Ovary (tissue), 9 donors: ENCODE results near the gene C6orf47. TPM values are rescaled to one million over a fixed set of nuclear protein-coding genes. Genes with fewer than 3 reads are reported as not detected.
A peak's percentile ranks its signal among the peaks of the same experiment; 100 is the strongest.

Experiments used
- DNase-seq, 5 donors: peaks; one replicate each; pipeline ENCODE4 v3.0.0-alpha.2; 2019 to 2020
- H3K27ac ChIP-seq, 2 donors: fragments of 200-600 bp; one replicate each; pipeline versions ENCODE4 v1.5.1 to v1.8.0; 2019 to 2022
- H3K27me3 ChIP-seq: fragments of 200-600 bp; one replicate; pipeline ENCODE4 v1.8.0; 2022
- H3K36me3 ChIP-seq: fragments of 200-600 bp; sonication (generic); one replicate; pipeline ENCODE4 v1.5.1; 2019
- H3K4me1 ChIP-seq: one replicate; pipeline ENCODE4 v1.8.1; 2013; ENCODE audit warnings: mild to moderate bottlenecking, moderate library complexity; ENCODE audit not compliant: insufficient read depth
- H3K4me3 ChIP-seq: fragments of 200-600 bp; sonication (generic); one replicate; pipeline ENCODE4 v1.5.1; 2017
- H3K9me3 ChIP-seq, 2 donors: fragments of 200-600 bp in 1 of 2; sonication (generic) in 1 of 2; one replicate each; pipeline versions ENCODE4 v1.5.1 to v1.8.1; 2013 to 2019; ENCODE audit warnings: mild to moderate bottlenecking in 1 of 2, moderate library complexity in 1 of 2
- EP300 ChIP-seq: sonication (generic); formaldehyde crosslinking; IDR thresholded peaks from one replicate; pipeline ENCODE4 v1.6.1; 2017; ENCODE audit warnings: antibody characterized with exemption
- POLR2A ChIP-seq: fragments of 450-650 bp; IDR thresholded peaks from one replicate; pipeline ENCODE4 v1.6.1; 2017; ENCODE audit warnings: antibody characterized with exemption, mild to moderate bottlenecking, moderate library complexity
- WGBS, 3 donors: extraction: QIAGEN DNeasy Blood & Tissue Kit in 1 of 3; methylation state at CpG; one replicate each; pipeline versions ENCODE4 v1.1.5 to v1.1.7; 2013 to 2017; 5-methylcytosine and 5-hydroxymethylcytosine counted together
- intact Hi-C, 4 donors: fragments of 100-400 bp; cut with DNase I; formaldehyde crosslinking; loops; one replicate each; pipeline versions ENCODE4 v1.11.0 to v1.15.1; 2022 to 2023
- microRNA-seq, 3 donors: library from miRNA; unstranded; fragments of <30 nt; microRNA quantifications; one replicate each; pipeline versions ENCODE4 to v1.2.0, GENCODE V29; 2019 to 2020
- polyA plus RNA-seq, 2 donors: library from polyadenylated mRNA; stranded (reverse); fragments of 200-250 nt in 1 of 2; fragments of 350-450 nt in 1 of 2; fragmentation: Illumina TruSeq in 1 of 2; extraction: RNeasy Lipid Tissue Mini Kit (QIAGEN cat#74804) in 1 of 2; gene quantifications; one replicate each; pipeline ENCODE4 v1.2.3, GENCODE V29; 2013 to 2014
- small RNA-seq: library from RNA; depleted of rRNA; stranded (forward); fragments of <200 nt; gene quantifications from one replicate; pipeline ENCODE3, GENCODE V24; 2016
- total RNA-seq, 7 donors: library from RNA; depleted of rRNA in 2 of 7; stranded (reverse); fragments of >200 nt in 2 of 7; fragmentation: NEBNext Ultra II Directional in 3 of 7; extraction: Animal tissue kit (Norgen Biotek cat#: 25700) in 3 of 7; gene quantifications; one replicate each; pipeline versions ENCODE4 v1.1.0 to v1.2.4, GENCODE V29; 2016 to 2023
- TF ChIP-seq, protein P1 (sequence below), 3 donors: fragments of 450-650 bp in 2 of 3; fragments of 200-600 bp in 1 of 3; IDR thresholded peaks; one replicate each; pipeline versions ENCODE4 v1.5.1 to v1.8.0; 2016 to 2022; ENCODE audit warnings: antibody characterized with exemption in 3 of 3, mild to moderate bottlenecking in 1 of 3
- donor health status: DM: no; HTN: no; CAD: no; lungs with moderate emphysema.
- donor health status: DM: no; HTN: no; CAD: no.
- donor health status: Bipolar disorder and iron deficiency.
- donor health status: DM: yes; HTN: yes; CAD: no.
- donor health status: DM: no; HTN: no; CAD: no.
- donor health status: DM: yes; HTN: yes; CAD: no.

Gene C6orf47
- total and polyA plus RNA-seq, 9 donors, result 13.9 to 26.2 (median 19.7) TPM

DNA sequence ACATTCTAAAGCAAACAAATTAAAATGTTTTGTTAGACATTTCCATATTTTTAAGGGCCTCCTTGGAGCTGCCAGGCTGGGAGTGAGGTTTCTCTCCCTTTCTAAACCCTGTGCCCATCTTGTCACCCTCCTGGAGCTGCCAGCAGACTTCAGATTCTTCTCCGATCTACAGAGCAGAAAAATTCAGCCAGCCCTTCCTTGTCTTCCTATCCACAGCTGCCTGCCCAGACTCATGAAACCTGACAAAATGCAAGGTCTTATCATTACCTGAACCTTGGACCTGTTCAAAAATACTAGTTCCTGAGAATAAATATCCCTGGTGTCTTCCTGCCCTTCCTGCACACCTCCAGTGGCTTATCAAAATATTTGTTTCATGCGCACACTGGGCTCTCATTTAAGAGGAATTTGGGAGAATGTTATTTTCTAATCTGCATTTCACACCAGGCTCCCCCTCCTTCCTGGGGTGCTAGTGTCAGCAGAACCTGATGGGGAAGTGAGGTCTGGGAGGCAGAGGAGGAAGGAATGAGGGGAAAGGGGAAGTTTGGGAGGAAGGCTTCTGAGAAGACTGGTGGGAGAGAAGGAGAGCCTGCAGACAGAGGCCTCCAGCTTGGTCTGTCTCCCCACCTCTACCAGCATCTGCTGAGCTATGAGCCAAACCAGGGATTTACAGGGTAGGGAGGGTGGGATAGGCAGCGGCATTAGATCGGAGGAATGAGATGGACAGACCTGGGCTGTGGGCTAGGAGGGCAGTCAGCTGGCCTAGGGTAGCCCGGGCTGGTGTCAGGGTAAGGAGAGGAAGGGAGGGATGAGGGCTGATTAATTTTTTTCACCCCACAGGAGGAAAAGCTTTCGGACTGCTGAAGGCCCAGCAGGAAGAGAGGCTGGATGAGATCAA lies 45.6 kb downstream of the C6orf47 start, which contains the start of gene AIF1:
Gene AIF1, plus strand, starts transcription at position 551 of the 895 bp plus-strand sequence. Its CDS starts 96 bp downstream, at position 647.
- TF ChIP-seq EP300, result no peak
- no peak for TF ChIP-seq POLR2A
- TF ChIP-seq, protein P1, sequence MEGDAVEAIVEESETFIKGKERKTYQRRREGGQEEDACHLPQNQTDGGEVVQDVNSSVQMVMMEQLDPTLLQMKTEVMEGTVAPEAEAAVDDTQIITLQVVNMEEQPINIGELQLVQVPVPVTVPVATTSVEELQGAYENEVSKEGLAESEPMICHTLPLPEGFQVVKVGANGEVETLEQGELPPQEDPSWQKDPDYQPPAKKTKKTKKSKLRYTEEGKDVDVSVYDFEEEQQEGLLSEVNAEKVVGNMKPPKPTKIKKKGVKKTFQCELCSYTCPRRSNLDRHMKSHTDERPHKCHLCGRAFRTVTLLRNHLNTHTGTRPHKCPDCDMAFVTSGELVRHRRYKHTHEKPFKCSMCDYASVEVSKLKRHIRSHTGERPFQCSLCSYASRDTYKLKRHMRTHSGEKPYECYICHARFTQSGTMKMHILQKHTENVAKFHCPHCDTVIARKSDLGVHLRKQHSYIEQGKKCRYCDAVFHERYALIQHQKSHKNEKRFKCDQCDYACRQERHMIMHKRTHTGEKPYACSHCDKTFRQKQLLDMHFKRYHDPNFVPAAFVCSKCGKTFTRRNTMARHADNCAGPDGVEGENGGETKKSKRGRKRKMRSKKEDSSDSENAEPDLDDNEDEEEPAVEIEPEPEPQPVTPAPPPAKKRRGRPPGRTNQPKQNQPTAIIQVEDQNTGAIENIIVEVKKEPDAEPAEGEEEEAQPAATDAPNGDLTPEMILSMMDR (IDR thresholded peaks at IDR 0.05), result no peak
- H3K36me3 ChIP-seq, result no peaks in the 10 kb centered on the region
- no peaks in the 10 kb centered on the region for H3K27me3 ChIP-seq
- WGBS, 3 donors, result 55 to 60% (median 56%) methylated on average over 6 of the region's 6 CpGs
- DNase-seq, result no peak
- H3K27ac ChIP-seq, result no peak within 1 kb of the TSS
- no peak within 1 kb of the TSS for H3K4me3 ChIP-seq
- intact Hi-C loops, result loop anchor here in 1 of 4 donors (10.0 kb wide), 1 partner anchor 70 kb away; the partner anchor contains the start of genes ATP6V1G2, DDX39B and NFKBIL1
- no peaks in the 10 kb centered on the region for H3K9me3 ChIP-seq
- H3K4me1 ChIP-seq, result no peaks in the 10 kb centered on the region

DNA sequence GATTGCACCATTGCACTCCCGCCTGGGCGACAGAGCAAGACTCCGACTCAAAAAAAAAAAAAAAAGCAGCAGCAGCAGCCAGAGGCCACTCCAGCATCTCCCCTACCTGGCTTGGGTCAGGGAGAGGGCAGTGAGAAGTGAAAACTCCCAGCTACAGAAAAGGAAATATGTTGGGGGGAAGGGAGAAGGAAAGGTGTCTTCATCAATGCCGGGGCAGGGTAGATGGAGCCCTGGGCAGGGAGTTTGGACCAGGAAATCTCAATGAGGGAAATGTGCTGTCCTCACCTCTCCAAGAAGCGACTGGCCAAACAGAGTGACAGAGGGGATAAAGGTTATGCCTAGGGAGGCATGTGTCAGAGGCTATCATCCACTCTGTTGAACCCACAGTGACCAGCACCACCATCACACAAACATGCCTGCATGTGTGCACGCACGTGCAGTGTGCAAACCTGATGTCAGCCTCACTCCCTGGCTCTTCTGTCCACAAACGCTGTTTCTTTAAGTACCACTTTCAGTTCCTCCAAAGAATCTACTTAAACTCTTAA lies 46.4 kb downstream of the C6orf47 start:
- WGBS, 3 donors, result 78% methylated on average over 8 of the region's 8 CpGs
- Histone ChIP-seq H3K27ac (no peak overlapping the region), H3K4me1 (no peaks in the 10 kb centered on the region), H3K9me3 (no peaks in the 10 kb centered on the region), H3K4me3 (no peak overlapping the region), H3K36me3 (no peaks in the 10 kb centered on the region), H3K27me3 (no peaks in the 10 kb centered on the region)
- no peak for DNase-seq
- intact Hi-C loops, result loop anchor here in 1 of 4 donors (10.0 kb wide), 1 partner anchor 69 kb away; the partner anchor contains the start of genes ATP6V1G2, DDX39B and NFKBIL1
- TF ChIP-seq POLR2A, result no peak

DNA sequence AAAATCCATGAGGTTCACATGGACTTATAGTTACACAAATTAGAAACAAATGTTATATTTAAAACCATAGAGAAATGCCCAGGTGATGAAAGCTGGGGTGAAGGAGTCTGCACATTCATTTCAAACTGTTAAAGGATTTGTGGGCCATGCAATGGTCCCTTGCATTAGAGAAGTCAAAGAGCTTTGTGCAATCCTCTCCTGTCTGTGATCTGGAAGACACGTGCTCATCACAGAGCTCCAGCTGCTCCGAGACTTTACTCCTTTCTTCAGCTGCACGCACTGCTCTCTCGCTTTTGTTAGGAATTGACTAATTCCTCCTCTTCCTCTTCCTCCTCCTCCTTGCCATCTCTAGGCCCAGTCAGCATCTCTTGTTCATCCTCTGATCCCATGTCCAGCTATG lies 49.6 kb downstream of the C6orf47 start:
- Histone ChIP-seq H3K4me3 (no peak overlapping the region), H3K36me3 (no peaks in the 10 kb centered on the region), H3K27me3 (no peaks in the 10 kb centered on the region), H3K4me1 (no peaks in the 10 kb centered on the region), H3K9me3 (no peaks in the 10 kb centered on the region), H3K27ac (no peak overlapping the region)
- WGBS, 3 donors, result 44 to 56% (median 47%) methylated on average over 4 of the region's 4 CpGs
- TF ChIP-seq, protein P1 (IDR thresholded peaks at IDR 0.05), result no peak
- no peak for TF ChIP-seq EP300
- no peak for TF ChIP-seq POLR2A
- DNase-seq, result no peak
- intact Hi-C loops, result loop anchor here in 1 of 4 donors (10.0 kb wide), 1 partner anchor 66 kb away; the partner anchor contains the start of genes ATP6V1G2, DDX39B and NFKBIL1

DNA sequence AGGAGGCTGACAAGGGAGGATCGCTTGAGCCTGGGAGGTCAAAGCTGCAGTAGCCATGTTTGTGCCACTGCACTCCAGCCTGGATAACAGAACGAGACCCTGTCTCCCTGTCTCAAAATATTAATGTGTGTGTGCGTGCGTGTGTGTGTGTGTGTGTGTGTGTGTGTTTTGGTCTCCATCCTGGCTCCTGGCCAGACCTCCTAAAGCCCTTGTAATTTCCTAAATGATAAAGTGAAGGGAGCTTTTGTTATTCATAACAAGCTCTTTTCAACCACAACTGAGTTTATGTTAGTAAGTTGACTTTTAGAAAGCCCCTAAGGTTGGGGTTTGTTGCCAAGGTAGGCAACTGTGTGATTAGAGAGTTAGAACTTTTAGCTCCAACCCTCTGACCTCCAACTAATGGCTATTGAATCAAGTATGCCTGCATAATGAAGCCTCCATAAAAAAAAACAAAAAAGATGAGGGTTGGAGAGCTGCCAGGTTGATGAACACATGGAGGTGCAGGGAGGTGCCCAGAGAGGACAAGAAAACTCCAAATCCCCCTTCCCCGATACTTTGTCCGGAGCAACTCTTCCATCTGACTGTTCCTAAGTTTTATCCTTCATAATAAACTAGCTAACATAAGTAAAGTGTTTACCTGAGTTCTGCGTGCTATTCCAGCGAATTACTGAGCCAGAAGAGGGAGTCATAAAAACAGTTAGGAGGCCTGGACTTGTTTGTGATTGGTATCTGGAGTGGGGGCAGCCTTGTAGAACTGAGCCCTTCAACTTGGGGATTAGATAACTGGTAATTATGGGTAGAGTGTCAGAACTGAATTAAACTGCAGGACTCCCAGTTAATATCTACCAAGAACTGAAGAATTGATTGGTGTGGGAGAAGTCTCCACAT lies 50.8 kb downstream of the C6orf47 start:
- Histone ChIP-seq H3K27me3 (no peaks in the 10 kb centered on the region), H3K9me3 (no peaks in the 10 kb centered on the region), H3K4me3 (no peak overlapping the region), H3K4me1 (no peaks in the 10 kb centered on the region), H3K36me3 (no peaks in the 10 kb centered on the region), H3K27ac (no peak overlapping the region)
- WGBS, 3 donors, result 41 to 52% (median 46%) methylated on average over 8 of the region's 8 CpGs
- TF ChIP-seq EP300 (no peak), POLR2A (no peak)
- TF ChIP-seq, protein P1 (IDR thresholded peaks at IDR 0.05), result no peak
- no peak for DNase-seq
- intact Hi-C loops, result loop anchor here in 1 of 4 donors (10.0 kb wide), 1 partner anchor 65 kb away; the partner anchor contains the start of genes ATP6V1G2, DDX39B and NFKBIL1

Small RNA genes lying within 50 kb of the gene (microRNA-seq; reads per million reads assigned to microRNA genes)
- gene MIR4646 (0.18 to 0.75 (median 0.63) reads per million in 3 donors), gene MIR6832 (0 to 0.18 (median 0) reads per million in 3 donors)

Small RNA genes lying within 50 kb of the gene (small RNA-seq; reads per million reads assigned to genes)
- gene MIR4646 (not detected), gene MIR6832 (not detected), gene RF00019 (not detected), gene SNORA38 (2.1 reads per million, percentile 72 among the genes with 10 or more reads in this experiment), gene UQCRHP1 (not detected)

Other genes starting within 250 kb of the C6orf47 start
Only the 30 nearest of the 37 such genes appear.
- not detected for gene MCCD1, start 131.8 kb downstream of the C6orf47 start, total RNA-seq
- gene MCCD1, start 131.8 kb downstream of the C6orf47 start, polyA plus RNA-seq, result not detected
- gene DDX39B, start 118.8 kb downstream of the C6orf47 start, total RNA-seq, result 100 to 1,000 TPM; 212 to 404 (median 362) TPM
- gene DDX39B, start 118.8 kb downstream of the C6orf47 start, polyA plus RNA-seq, result 100 to 1,000 TPM; 219 to 278 TPM
- gene ATP6V1G2, start 114.2 kb downstream of the C6orf47 start, total RNA-seq, result 1 to 10 TPM in 6 of 7 donors, under 1 TPM in 1; 0.93 to 3.7 (median 2.3) TPM
- 1 to 10 TPM; 3.0 to 9.3 TPM for gene ATP6V1G2, start 114.2 kb downstream of the C6orf47 start, polyA plus RNA-seq
- 10 to 100 TPM; 23.6 to 32.4 (median 27.5) TPM for gene NFKBIL1, start 113.2 kb downstream of the C6orf47 start, total RNA-seq
- 10 to 100 TPM in 1 of 2 donors, 1 to 10 TPM in 1; 8.2 to 46.0 TPM for gene NFKBIL1, start 113.2 kb downstream of the C6orf47 start, polyA plus RNA-seq
- 1 to 10 TPM in 1 of 7 donors, under 1 TPM in 1, not detected in 5; 0.18 to 1.3 TPM for gene LTA, start 88.5 kb downstream of the C6orf47 start, total RNA-seq
- under 1 TPM; 0.17 to 0.43 TPM for gene LTA, start 88.5 kb downstream of the C6orf47 start, polyA plus RNA-seq
- 1 to 10 TPM in 2 of 7 donors, under 1 TPM in 3, not detected in 2; 0.24 to 3.0 (median 0.56) TPM for gene TNF, start 85.2 kb downstream of the C6orf47 start, total RNA-seq
- 1 to 10 TPM in 1 of 2 donors, not detected in 1; 1.0 TPM for gene TNF, start 85.2 kb downstream of the C6orf47 start, polyA plus RNA-seq
- gene LTB, start 78.4 kb downstream of the C6orf47 start, total RNA-seq, result 1 to 10 TPM in 1 of 7 donors, under 1 TPM in 3, not detected in 3; 0.42 to 1.8 (median 0.62) TPM
- gene LTB, start 78.4 kb downstream of the C6orf47 start, polyA plus RNA-seq, result under 1 TPM; 0.48 to 0.73 TPM
- 10 to 100 TPM in 3 of 7 donors, 1 to 10 TPM in 4; 3.8 to 34.0 (median 8.6) TPM for gene LST1, start 74.5 kb downstream of the C6orf47 start, total RNA-seq
- 10 to 100 TPM in 1 of 2 donors, 1 to 10 TPM in 1; 8.1 to 12.2 TPM for gene LST1, start 74.5 kb downstream of the C6orf47 start, polyA plus RNA-seq
- gene NCR3, start 67.8 kb downstream of the C6orf47 start, total RNA-seq, result under 1 TPM in 1 of 7 donors, not detected in 6; 0.59 TPM
- under 1 TPM in 1 of 2 donors, not detected in 1; 0.27 TPM for gene NCR3, start 67.8 kb downstream of the C6orf47 start, polyA plus RNA-seq
- gene AIF1, start 45.5 kb downstream of the C6orf47 start, total RNA-seq, result 10 to 100 TPM in 4 of 7 donors, 1 to 10 TPM in 3; 4.5 to 26.6 (median 12.9) TPM
- gene AIF1, start 45.5 kb downstream of the C6orf47 start, polyA plus RNA-seq, result 10 to 100 TPM; 24.5 to 82.4 TPM
- 100 to 1,000 TPM in 5 of 7 donors, 10 to 100 TPM in 2; 48.5 to 222 (median 180) TPM for gene PRRC2A, start 40.1 kb downstream of the C6orf47 start, total RNA-seq
- 100 to 1,000 TPM in 1 of 2 donors, 10 to 100 TPM in 1; 64.8 to 104 TPM for gene PRRC2A, start 40.1 kb downstream of the C6orf47 start, polyA plus RNA-seq
- 100 to 1,000 TPM; 113 to 246 (median 209) TPM for gene BAG6, start 8.1 kb downstream of the C6orf47 start, total RNA-seq
- 100 to 1,000 TPM; 140 to 170 TPM for gene BAG6, start 8.1 kb downstream of the C6orf47 start, polyA plus RNA-seq
- 1 to 10 TPM; 1.3 to 7.2 (median 4.0) TPM for gene APOM, start 4.9 kb downstream of the C6orf47 start, total RNA-seq
- gene APOM, start 4.9 kb downstream of the C6orf47 start, polyA plus RNA-seq, result 1 to 10 TPM; 1.5 to 7.7 TPM
- 10 to 100 TPM; 14.6 to 19.9 (median 16.5) TPM for gene GPANK1, start 4.2 kb upstream of the C6orf47 start, total RNA-seq
- 10 to 100 TPM; 25.1 to 26.6 TPM for gene GPANK1, start 4.2 kb upstream of the C6orf47 start, polyA plus RNA-seq
- gene CSNK2B, start 5.3 kb upstream of the C6orf47 start, total RNA-seq, result 100 to 1,000 TPM; 120 to 258 (median 139) TPM
- 100 to 1,000 TPM; 186 to 240 TPM for gene CSNK2B, start 5.3 kb upstream of the C6orf47 start, polyA plus RNA-seq
- 10 to 100 TPM in 5 of 7 donors, 1 to 10 TPM in 2; 8.5 to 28.4 (median 13.1) TPM for gene LY6G5B, start 9.2 kb upstream of the C6orf47 start, total RNA-seq
- 10 to 100 TPM; 11.4 to 15.0 TPM for gene LY6G5B, start 9.2 kb upstream of the C6orf47 start, polyA plus RNA-seq
- gene LY6G5C, start 20.3 kb upstream of the C6orf47 start, total RNA-seq, result 1 to 10 TPM in 6 of 7 donors, not detected in 1; 1.2 to 2.3 (median 2.0) TPM
- gene LY6G5C, start 20.3 kb upstream of the C6orf47 start, polyA plus RNA-seq, result 1 to 10 TPM; 2.7 to 3.7 TPM
- 10 to 100 TPM; 31.1 to 60.4 (median 37.6) TPM for gene ABHD16A, start 42.5 kb upstream of the C6orf47 start, total RNA-seq
- 10 to 100 TPM; 25.4 to 35.2 TPM for gene ABHD16A, start 42.5 kb upstream of the C6orf47 start, polyA plus RNA-seq
- not detected for gene LY6G6F, start 46.1 kb upstream of the C6orf47 start, total RNA-seq
- gene LY6G6F, start 46.1 kb upstream of the C6orf47 start, polyA plus RNA-seq, result not detected
- not detected for gene LY6G6D, start 54.6 kb upstream of the C6orf47 start, total RNA-seq
- gene LY6G6D, start 54.6 kb upstream of the C6orf47 start, polyA plus RNA-seq, result not detected
- gene LY6G6C, start 61.0 kb upstream of the C6orf47 start, total RNA-seq, result 1 to 10 TPM in 2 of 7 donors, not detected in 5; 1.0 to 4.9 TPM
- under 1 TPM in 1 of 2 donors, not detected in 1; 0.17 TPM for gene LY6G6C, start 61.0 kb upstream of the C6orf47 start, polyA plus RNA-seq
- under 1 TPM in 3 of 7 donors, not detected in 4; 0.15 to 0.94 (median 0.69) TPM for gene MPIG6B, start 62.6 kb upstream of the C6orf47 start, total RNA-seq
- under 1 TPM; 0.06 to 0.60 TPM for gene MPIG6B, start 62.6 kb upstream of the C6orf47 start, polyA plus RNA-seq
- 100 to 1,000 TPM in 3 of 7 donors, 10 to 100 TPM in 4; 61.2 to 139 (median 95.2) TPM for gene DDAH2, start 68.5 kb upstream of the C6orf47 start, total RNA-seq
- 100 to 1,000 TPM in 1 of 2 donors, 10 to 100 TPM in 1; 23.9 to 127 TPM for gene DDAH2, start 68.5 kb upstream of the C6orf47 start, polyA plus RNA-seq
- 100 to 1,000 TPM; 128 to 208 (median 184) TPM for gene CLIC1, start 75.8 kb upstream of the C6orf47 start, total RNA-seq
- gene CLIC1, start 75.8 kb upstream of the C6orf47 start, polyA plus RNA-seq, result 100 to 1,000 TPM; 199 to 473 TPM
- 10 to 100 TPM in 4 of 7 donors, 1 to 10 TPM in 3; 8.6 to 19.1 (median 14.5) TPM for gene MSH5, start 79.2 kb upstream of the C6orf47 start, total RNA-seq
- gene MSH5, start 79.2 kb upstream of the C6orf47 start, polyA plus RNA-seq, result 1 to 10 TPM; 4.8 to 7.8 TPM
- 1 to 10 TPM in 5 of 7 donors, under 1 TPM in 1, not detected in 1; 0.94 to 5.2 (median 3.6) TPM for gene SAPCD1, start 101.9 kb upstream of the C6orf47 start, total RNA-seq
- gene SAPCD1, start 101.9 kb upstream of the C6orf47 start, polyA plus RNA-seq, result 1 to 10 TPM; 1.6 to 2.9 TPM
- gene VWA7, start 116.5 kb upstream of the C6orf47 start, total RNA-seq, result 10 to 100 TPM in 1 of 7 donors, 1 to 10 TPM in 5, under 1 TPM in 1; 0.48 to 25.2 (median 1.7) TPM
- under 1 TPM; 0.18 to 0.62 TPM for gene VWA7, start 116.5 kb upstream of the C6orf47 start, polyA plus RNA-seq
- 10 to 100 TPM; 16.0 to 73.6 (median 44.1) TPM for gene VARS1, start 135.0 kb upstream of the C6orf47 start, total RNA-seq
- 10 to 100 TPM; 21.1 to 29.8 TPM for gene VARS1, start 135.0 kb upstream of the C6orf47 start, polyA plus RNA-seq
- 10 to 100 TPM; 35.9 to 58.3 (median 47.5) TPM for gene LSM2, start 146.2 kb upstream of the C6orf47 start, total RNA-seq
- gene LSM2, start 146.2 kb upstream of the C6orf47 start, polyA plus RNA-seq, result 10 to 100 TPM; 51.2 to 90.7 TPM
- gene HSPA1L, start 154.5 kb upstream of the C6orf47 start, total RNA-seq, result 1 to 10 TPM; 1.3 to 6.1 (median 3.9) TPM
- gene HSPA1L, start 154.5 kb upstream of the C6orf47 start, polyA plus RNA-seq, result 1 to 10 TPM; 3.2 to 6.1 TPM